A172 (cell line): ENCODE data around the gene EOLA2. TPM values are rescaled to one million over a fixed set of nuclear protein-coding genes. Genes with fewer than 3 reads are reported as not detected.

Experiments
- total RNA-seq: library from RNA; depleted of rRNA; stranded (reverse); fragments of >200 nt; shearing (Covaris generic); gene quantifications from 2 replicates; pipeline ENCODE4 v1.2.3, GENCODE V29; 2014; rRNA removed

EOLA2 gene
- total RNA-seq, 1 experiment from 2014 or later, result 42.5 TPM

Other genes starting within 250 kb of the EOLA2 start
- gene MAGEA11, start 226.4 kb downstream of the EOLA2 start, total RNA-seq, result not detected in 2 replicates
- gene HSFX1, start 164.4 kb downstream of the EOLA2 start, total RNA-seq, result 0.19 and 0.84 TPM in 2 replicates
- gene MAGEA9, start 156.6 kb downstream of the EOLA2 start, total RNA-seq, result not detected in 2 replicates
- not detected in 2 replicates for gene MAGEA8, start 57.3 kb downstream of the EOLA2 start, total RNA-seq
- gene HSFX4, start 8.9 kb downstream of the EOLA2 start, total RNA-seq, result not detected in 2 replicates